DMS153 (cell line): Measurements from ENCODE around the gene SBDS.

ENCODE experiments used
- DNase-seq: peaks from one replicate; lab custom pipeline; 2025; lab: John Stamatoyannopoulos, UW

The SBDS gene

GRCh38 chr7:66937940-66938339 lies 57.4 kb downstream of the SBDS start:
- no peak for DNase-seq
